Activated CD4-positive, alpha-beta T cell treated with anti-CD3 and anti-CD28 coated beads for 24 hours (primary cell): Measurements from ENCODE around the gene RAD51B.
"Not testable (repeated sequence)": the region's sequence is repeated elsewhere in the genome, so short reads cannot be mapped to it uniquely, and the experiment has no call there.

Experiments used
- DNase-seq, 2 donors: peaks; one replicate each; pipeline ENCODE4 v3.0.0-alpha.2; 2020; ENCODE audit warnings: low read depth in 2 of 2

Gene RAD51B

GRCh38 chr14:68435631-68436030 is 616.1 kb downstream of the RAD51B start:
- DNase-seq: not testable (repeated sequence)

DNA sequence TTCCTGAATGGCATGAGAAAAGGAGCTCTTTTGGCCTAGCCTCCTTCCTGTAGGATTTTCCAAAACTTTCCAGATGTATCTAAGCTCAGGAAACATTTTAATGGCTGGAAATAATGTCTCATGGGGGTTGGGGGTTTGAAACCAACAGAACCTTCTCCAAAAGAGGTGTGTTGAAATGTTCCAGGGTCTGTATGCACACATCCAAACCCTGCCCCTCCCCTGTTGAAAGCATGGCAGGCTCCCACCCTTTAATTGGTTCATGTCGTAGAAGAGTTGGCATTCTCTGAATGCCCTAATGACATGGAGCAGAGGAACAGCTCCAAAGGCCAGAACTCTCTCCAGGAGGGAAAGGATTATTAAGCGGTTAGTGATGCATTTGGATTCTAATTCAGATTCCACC is 620.1 kb downstream of the RAD51B start:
- DNase-seq: no peak

DNA sequence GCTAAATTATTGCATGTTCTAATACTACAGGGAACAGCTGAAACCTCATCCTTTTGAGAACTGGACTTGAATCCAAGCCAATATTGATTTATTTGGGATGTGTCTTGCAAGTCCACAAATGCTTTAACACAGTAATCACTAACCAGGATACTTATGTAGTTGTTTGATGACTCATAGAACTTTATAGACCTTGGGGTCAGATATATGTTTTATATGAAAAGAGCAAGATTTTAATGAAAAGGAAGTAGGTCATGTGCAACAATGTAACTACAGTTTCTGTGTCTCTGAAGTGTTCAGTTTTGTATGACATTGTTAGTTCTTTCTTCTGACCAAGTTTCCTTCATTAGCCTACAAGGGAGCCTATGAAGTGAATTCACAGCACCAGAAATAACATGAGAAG is 621.2 kb downstream of the RAD51B start:
- no peak for DNase-seq

DNA sequence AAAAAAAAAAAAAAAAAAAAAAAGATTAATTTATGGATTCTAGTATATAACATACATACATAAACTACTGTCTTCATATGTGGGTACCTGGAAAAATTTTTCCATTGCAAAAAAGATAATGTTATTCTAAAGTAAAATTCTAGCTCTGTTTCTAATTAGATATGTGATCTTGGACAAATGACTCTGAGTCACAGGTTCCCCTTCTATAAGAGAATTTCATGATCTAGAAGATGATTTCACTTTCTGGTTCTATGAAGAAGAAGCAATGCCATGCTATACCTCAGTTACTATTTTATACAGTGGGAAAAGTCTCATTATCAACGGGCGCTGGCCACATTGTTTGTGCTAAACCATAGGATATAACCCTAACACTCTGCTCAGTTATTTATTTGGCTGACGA is 622.0 kb downstream of the RAD51B start:
- DNase-seq: no peak

DNA sequence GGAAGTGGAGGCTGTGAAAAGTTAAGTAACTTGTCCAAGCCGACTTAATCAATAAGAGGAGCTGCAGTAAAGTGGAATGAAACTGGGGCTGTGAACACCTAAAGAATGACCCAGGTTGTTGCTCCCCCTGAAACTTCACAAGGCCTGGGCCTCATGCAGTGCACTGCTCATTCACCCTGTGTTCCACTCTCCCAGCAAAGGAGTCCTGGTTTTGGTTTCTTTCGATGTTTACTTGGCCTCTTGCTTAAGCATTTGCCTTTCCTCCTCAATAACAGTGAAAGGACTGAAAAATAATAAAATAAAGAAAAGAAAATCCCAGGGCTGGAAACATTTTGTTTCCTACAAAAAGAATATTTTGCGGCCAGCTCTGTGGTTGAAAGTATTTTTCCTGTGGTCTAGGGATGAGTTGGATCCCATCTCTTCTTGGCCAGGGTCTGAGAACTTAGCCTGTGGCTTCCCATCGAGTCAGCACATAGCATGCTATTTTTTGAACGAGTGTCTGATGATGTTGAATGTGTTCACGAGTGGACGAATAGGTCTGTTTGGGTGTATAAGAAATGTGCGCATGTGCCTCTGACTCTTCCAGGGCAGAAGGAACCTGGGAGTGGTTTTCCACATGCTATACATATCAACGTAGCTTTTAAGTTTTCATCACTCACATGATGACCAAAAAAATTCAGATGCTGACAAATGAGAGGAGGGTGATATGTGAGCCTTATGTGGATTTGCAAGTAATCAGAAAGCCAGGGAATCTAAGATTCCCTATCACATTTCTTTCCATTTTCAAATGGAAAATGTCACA is 623.5 kb downstream of the RAD51B start:
- no peak for DNase-seq

- no peak for DNase-seq
These were observed 625.0 kb downstream of the RAD51B start for GRCh38 chr14:68444449-68445168.

- no peak for DNase-seq
These were observed 626.9 kb downstream of the RAD51B start for GRCh38 chr14:68446243-68447040.

DNA sequence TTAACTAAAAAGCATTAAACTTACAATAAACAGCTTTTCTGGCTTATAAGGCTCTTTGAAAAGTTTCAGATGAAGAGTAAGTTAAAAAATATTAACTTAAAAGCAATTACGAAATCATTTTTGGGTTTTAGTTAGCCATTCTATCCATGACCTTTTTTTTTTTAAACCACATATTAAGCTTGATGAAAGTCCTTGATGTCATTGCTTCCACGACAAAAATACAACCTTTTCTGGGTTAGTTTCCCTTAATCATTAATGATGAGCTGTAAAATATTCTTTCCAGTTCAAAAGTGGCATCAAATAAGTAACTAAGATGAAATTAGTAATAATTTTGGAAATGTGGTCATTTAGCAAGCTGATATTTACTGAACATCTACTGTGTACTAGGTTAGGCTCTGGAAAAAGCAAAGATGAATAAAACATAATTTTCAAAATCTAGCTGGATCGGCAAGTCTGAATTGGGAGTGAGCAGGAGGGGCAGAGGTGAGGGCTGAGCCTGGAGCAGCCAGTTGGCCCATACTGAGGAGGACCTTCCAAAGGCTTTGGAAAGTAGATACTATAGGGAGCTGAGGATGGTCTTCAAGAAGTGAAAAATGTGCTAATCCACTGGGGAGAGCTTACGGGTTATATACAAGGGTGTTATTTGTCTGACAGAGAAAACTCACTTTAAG is 628.1 kb downstream of the RAD51B start:
- DNase-seq: no peak

GRCh38 chr14:68448252-68448902 is 628.8 kb downstream of the RAD51B start:
- no peak for DNase-seq

DNA sequence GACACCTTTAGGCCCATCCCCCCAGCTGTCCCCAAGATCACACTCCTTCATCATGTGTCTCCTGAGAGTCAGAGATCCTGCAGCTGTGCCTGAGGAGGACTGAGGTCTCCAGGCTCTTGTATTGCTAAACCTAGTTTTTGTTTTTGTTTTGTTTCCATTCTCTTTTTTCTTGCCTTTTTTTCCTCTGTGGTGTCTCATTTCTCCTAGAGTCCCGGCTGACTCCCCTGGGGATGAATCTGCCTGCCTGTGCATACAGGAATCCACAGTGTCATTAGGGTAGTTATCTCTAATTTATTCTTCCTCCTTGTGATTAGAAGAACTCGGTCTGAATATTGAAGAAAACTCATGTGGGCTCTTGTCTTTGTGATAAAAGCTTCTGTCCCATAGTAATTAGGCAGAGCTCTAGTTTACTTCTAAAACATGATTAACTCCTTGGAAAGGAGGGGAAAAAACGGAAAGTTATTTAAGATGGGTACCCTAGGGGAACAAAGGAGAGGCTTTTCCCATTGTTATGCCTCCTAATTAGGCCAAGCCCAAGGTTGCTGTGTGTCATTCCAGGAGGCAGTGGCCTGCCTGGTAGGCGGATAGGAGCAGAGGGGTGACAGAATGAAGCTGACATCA is 630.1 kb downstream of the RAD51B start:
- no peak for DNase-seq

GRCh38 chr14:68450391-68451120 is 631.0 kb downstream of the RAD51B start:
- DNase-seq: no peak

- no peak for DNase-seq
These were observed 632.3 kb downstream of the RAD51B start for GRCh38 chr14:68451696-68452373.

- no peak for DNase-seq
These were observed 638.7 kb downstream of the RAD51B start for GRCh38 chr14:68458253-68458652.

DNA sequence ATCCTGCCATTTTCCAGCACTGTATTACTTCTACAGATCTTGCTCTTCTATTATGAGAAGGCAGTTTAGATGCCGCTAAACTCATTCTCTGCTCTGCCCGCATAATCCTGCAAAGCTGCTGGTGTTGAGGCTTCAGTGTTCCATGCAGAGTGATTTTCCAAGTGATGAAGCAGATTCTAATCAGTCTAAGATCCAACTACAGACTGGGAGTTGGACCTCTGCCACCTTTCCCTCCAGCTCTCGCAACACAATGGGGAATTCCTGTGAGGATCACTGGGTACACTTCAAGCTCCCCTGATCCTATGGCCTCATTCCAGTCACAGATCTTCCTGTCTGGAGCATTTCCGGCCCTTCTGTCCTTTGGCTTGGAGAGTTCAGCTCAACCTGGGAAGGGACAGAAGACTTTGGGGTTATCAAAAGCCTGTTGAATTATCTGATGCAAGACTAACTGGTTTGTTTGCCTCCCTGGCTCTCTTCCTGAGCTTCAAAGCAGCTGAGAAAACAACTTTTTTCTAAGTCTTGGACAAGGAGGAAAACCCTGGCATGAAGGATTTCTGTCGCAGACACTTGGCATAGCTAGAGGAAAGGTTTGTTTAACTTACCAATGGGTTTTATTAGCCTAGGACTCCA is 639.4 kb downstream of the RAD51B start:
- DNase-seq: no peak

- no peak for DNase-seq
These were observed 640.0 kb downstream of the RAD51B start for GRCh38 chr14:68459480-68460136.

DNA sequence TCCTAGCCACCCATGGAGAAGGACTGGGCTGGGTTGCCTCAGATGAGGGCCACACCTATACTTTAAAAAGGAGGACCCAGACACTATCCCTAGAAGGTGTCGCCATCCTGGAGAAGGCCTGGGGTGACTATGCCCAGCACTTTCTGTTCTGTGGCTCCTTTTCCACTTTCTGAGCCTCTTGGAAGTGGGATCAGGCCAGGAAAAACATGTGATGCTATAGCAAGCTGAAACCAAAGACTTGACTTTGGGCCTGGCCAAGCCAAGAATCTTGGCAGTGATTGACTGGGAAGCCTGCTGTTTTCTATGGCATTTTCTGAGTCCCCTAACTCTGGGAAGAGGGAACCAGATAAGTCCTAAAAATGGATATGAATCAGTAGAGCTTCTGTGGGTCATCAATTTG is 641.0 kb downstream of the RAD51B start:
- no peak for DNase-seq

GRCh38 chr14:68461086-68461485 is 641.5 kb downstream of the RAD51B start:
- DNase-seq: no peak

DNA sequence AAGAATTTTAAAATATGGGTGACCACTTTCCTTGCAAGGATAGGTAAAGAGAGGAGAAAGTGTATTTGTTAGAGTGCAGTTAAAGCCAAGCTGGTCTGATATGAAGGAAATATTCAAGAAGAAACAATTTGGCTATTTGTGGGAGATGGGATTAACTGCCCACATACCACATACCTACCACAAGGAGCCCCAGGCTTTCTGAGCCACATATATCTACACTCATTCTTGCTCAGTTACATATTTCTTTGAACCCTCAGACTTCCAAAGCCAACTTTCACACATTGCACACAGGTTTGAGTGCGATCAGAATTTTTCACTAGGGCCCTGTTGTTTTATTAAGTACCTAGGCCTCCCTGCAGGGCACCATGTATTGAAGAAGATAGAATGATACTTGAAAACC is 643.1 kb downstream of the RAD51B start:
- DNase-seq: no peak

DNA sequence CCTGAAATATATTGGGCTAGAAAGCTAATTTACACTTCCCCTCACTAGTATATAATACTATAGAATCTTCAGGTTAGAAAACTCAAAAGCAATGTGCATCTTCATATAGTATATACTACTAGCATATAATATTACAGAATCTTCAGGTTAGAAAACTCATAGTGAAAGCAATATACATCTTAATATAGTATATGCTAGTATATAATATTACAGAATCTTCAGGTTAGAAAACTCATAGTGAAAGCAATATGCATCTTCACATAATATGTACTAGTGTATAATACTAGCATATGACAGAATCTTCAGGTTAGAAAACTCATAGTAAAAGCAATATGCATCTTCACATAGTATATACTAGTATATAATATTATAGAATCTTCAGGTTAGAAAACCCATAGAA is 643.7 kb downstream of the RAD51B start:
- no peak for DNase-seq
